ENCODE data around the gene ACOT6. TPM values are rescaled to one million over a fixed set of nuclear protein-coding genes. Genes with fewer than 3 reads are reported as not detected.

Gene ACOT6
- total RNA-seq, 1 experiment from 2014 or later, result not detected

- H3K9me3 ChIP-seq (ENCODE audit: low read depth, low read length, poor library complexity, severe bottlenecking), result no peaks in the 10 kb centered on the region
- no TSS peak for BruUV-seq (replicated peaks)
- CTCF ChIA-PET, result no interaction called here
- intact Hi-C loops (cut with micrococcal nuclease; ENCODE audit: unreplicated experiment), result no loop called here
- DNase-seq (ENCODE audit: low spot score), result no peak
- no peak for TF ChIP-seq CTCF (conservative IDR thresholded peaks at IDR 0.05; ENCODE audit: low read depth, low read length)
- TF ChIP-seq EZH2 (IDR thresholded peaks at IDR 0.05; ENCODE audit: borderline replicate concordance, low read depth, low read length, poor library complexity, severe bottlenecking), result no peak
- H3K4me1 ChIP-seq (ENCODE audit: insufficient read depth, low read length, poor library complexity, severe bottlenecking), result peaks cover 8% of the 10 kb centered on the region
- H3K27ac ChIP-seq (ENCODE audit: low read depth, low read length, poor library complexity, severe bottlenecking), result no peak overlapping the region
- no peaks in the 10 kb centered on the region for H3K36me3 ChIP-seq (ENCODE audit: insufficient read depth, low read length, poor library complexity, severe bottlenecking)
- no peaks in the 10 kb centered on the region for H3K27me3 ChIP-seq (replicated peaks; ENCODE audit: insufficient read depth, low read depth, low read length, poor library complexity)
- H3K4me3 ChIP-seq (ENCODE audit: low read depth, low read length, poor library complexity, severe bottlenecking), result no peak overlapping the region
- POLR2A ChIA-PET (ENCODE audit: low non-redundant PET), result no interaction called here
These were observed 55.5 kb downstream of the ACOT6 start for GRCh38 chr14:73667854-73668253.

Other genes with a start within 250 kb of the ACOT6 start
- gene NUMB, start 154.0 kb upstream of the ACOT6 start, total RNA-seq (2021), result 46.3 and 59.8 TPM in 2 replicates
- 27.8 and 29.3 TPM in 2 replicates for gene RIOX1, start 121.6 kb upstream of the ACOT6 start, total RNA-seq (2021)
- 8.6 and 10.6 TPM in 2 replicates for gene ACOT1, start 75.4 kb upstream of the ACOT6 start, total RNA-seq (2021)
- gene HEATR4, start 53.6 kb upstream of the ACOT6 start, total RNA-seq (2021), result not detected in 2 replicates
- 34.2 and 47.7 TPM in 2 replicates for gene ACOT2, start 43.3 kb upstream of the ACOT6 start, total RNA-seq (2021)
- gene ACOT4, start 20.6 kb upstream of the ACOT6 start, total RNA-seq (2021), result 0.28 and 0.37 TPM in 2 replicates
- gene DNAL1, start 32.5 kb downstream of the ACOT6 start, total RNA-seq (2021), result 25.5 and 28.1 TPM in 2 replicates
- 48.8 and 51.4 TPM in 2 replicates for gene PNMA1, start 101.9 kb downstream of the ACOT6 start, total RNA-seq (2021)
- gene PTGR2, start 239.3 kb downstream of the ACOT6 start, total RNA-seq (2021), result 16.0 and 17.3 TPM in 2 replicates